SK-N-SH treated with all-trans-retinoic acid at 6 μM for 48 hours (cell line): ENCODE results near the gene CCN6.

Experiments
- ATAC-seq: fragments of 200-7000 bp; cut with Tn5 transposase; 3 replicates; pipeline ENCODE4 v1.9.1; 2020; ENCODE audit warnings: mild to moderate bottlenecking, moderate library complexity
- ARNTL ChIP-seq: fragments of 450-650 bp; formaldehyde crosslinking; IDR thresholded peaks from 2 replicates; pipeline ENCODE4 v1.5.0; 2020; ENCODE audit warnings: low read depth, mild to moderate bottlenecking, moderate library complexity, borderline replicate concordance
- BACH2 ChIP-seq: fragments of 250-450 bp; sonication (Bioruptor Pico); IDR thresholded peaks from 2 replicates; pipeline ENCODE4 v1.9.0; 2021; ENCODE audit warnings: mild to moderate bottlenecking, borderline replicate concordance
- CSDC2 ChIP-seq: fragments of 250-450 bp; sonication (Bioruptor Pico); IDR thresholded peaks from 2 replicates; pipeline ENCODE4 v1.5.0; 2020; ENCODE audit warnings: mild to moderate bottlenecking, moderate library complexity
- CSRNP3 ChIP-seq: fragments of 250-450 bp; sonication (Bioruptor Pico); IDR thresholded peaks from 2 replicates; pipeline ENCODE4 v1.5.1; 2021; ENCODE audit warnings: mild to moderate bottlenecking, moderate library complexity
- ESRRG ChIP-seq: fragments of 250-450 bp; sonication (Bioruptor Pico); IDR thresholded peaks from 2 replicates; pipeline ENCODE4 v1.6.1; 2021; ENCODE audit warnings: mild to moderate bottlenecking
- GLIS3 ChIP-seq: fragments of 250-450 bp; sonication (Bioruptor Pico); IDR thresholded peaks from 2 replicates; pipeline ENCODE4 v1.5.0; 2020; ENCODE audit warnings: mild to moderate bottlenecking, moderate library complexity
- ISL1 ChIP-seq: fragments of 250-450 bp; sonication (Bioruptor Pico); IDR thresholded peaks from 2 replicates; pipeline ENCODE4 v2.1.2; 2022; ENCODE audit warnings: mild to moderate bottlenecking, moderate library complexity
- OSR1 ChIP-seq: fragments of 250-450 bp; sonication (Bioruptor Pico); IDR thresholded peaks from 2 replicates; pipeline ENCODE4 v1.8.0; 2022; ENCODE audit warnings: moderate library complexity, mild to moderate bottlenecking, inconsistent platforms
- PATZ1 ChIP-seq: fragments of 250-450 bp; sonication (Bioruptor Pico); IDR thresholded peaks from 2 replicates; pipeline ENCODE4 v1.8.0; 2020; ENCODE audit warnings: mild to moderate bottlenecking, moderate library complexity, borderline replicate concordance
- PPARA ChIP-seq: fragments of 250-450 bp; sonication (Bioruptor Pico); IDR thresholded peaks from 2 replicates; pipeline ENCODE4 v1.5.0; 2020; ENCODE audit warnings: mild to moderate bottlenecking, borderline replicate concordance
- RARB ChIP-seq: fragments of 250-450 bp; sonication (Bioruptor Pico); IDR thresholded peaks from 2 replicates; pipeline ENCODE4 v1.8.0; 2021; ENCODE audit warnings: mild to moderate bottlenecking, moderate library complexity
- SNAI2 ChIP-seq: fragments of 250-450 bp; sonication (Bioruptor Pico); IDR thresholded peaks from 2 replicates; pipeline ENCODE4 v1.5.0; 2020; ENCODE audit warnings: mild to moderate bottlenecking, moderate library complexity
- TCF4 ChIP-seq: fragments of 250-450 bp; sonication (Bioruptor Pico); IDR thresholded peaks from 2 replicates; pipeline ENCODE4 v1.8.0; 2021; ENCODE audit warnings: mild to moderate bottlenecking, moderate library complexity, borderline replicate concordance
- TOX ChIP-seq: fragments of 250-450 bp; sonication (Bioruptor Pico); IDR thresholded peaks from 2 replicates; pipeline ENCODE4 v1.8.0; 2021; ENCODE audit warnings: mild to moderate bottlenecking, moderate library complexity, borderline replicate concordance
- ZC3H10 ChIP-seq: fragments of 250-450 bp; sonication (Bioruptor Pico); IDR thresholded peaks from 2 replicates; pipeline ENCODE4 v1.5.1; 2021; ENCODE audit warnings: mild to moderate bottlenecking, moderate library complexity
- ZFP30 ChIP-seq: fragments of 450-650 bp; formaldehyde crosslinking; IDR thresholded peaks from 2 replicates; pipeline ENCODE4 v1.5.0; 2022; ENCODE audit warnings: mild to moderate bottlenecking, moderate library complexity
- ZNF70 ChIP-seq: fragments of 450-650 bp; formaldehyde crosslinking; IDR thresholded peaks from 2 replicates; pipeline ENCODE4 v1.5.0; 2020; ENCODE audit warnings: mild to moderate bottlenecking, moderate library complexity
- ZNF8 ChIP-seq: fragments of 450-650 bp; formaldehyde crosslinking; IDR thresholded peaks from 2 replicates; pipeline ENCODE4 v1.5.0; 2020; ENCODE audit warnings: mild to moderate bottlenecking, moderate library complexity
- TF ChIP-seq, protein P1 (sequence below): fragments of 250-450 bp; sonication (Bioruptor Pico); IDR thresholded peaks from 2 replicates; pipeline ENCODE4 v1.5.1; 2020; ENCODE audit warnings: low read depth, mild to moderate bottlenecking, moderate library complexity
- TF ChIP-seq, protein P2 (sequence below): fragments of 250-450 bp; sonication (Bioruptor Pico); IDR thresholded peaks from 2 replicates; pipeline ENCODE4 v1.8.0; 2021; ENCODE audit warnings: low read depth, mild to moderate bottlenecking, moderate library complexity, borderline replicate concordance

CCN6 gene

GRCh38 chr6:112087136-112087911, 33.4 kb downstream of the CCN6 start, which contains the start of the genes FAM229B and TUBE1:
TSS of gene FAM229B (plus strand) at chr6:112087591. CDS start at chr6:112099284, 11,693 bp downstream.
TSS of gene TUBE1 (minus strand) at chr6:112087482. CDS start at chr6:112087434, 48 bp downstream.
- peak; percentile 94 for ATAC-seq
- TF ChIP-seq ARNTL (CRISPR knock-in tag) = no peak
- TF ChIP-seq ZNF70 (CRISPR knock-in tag) = no peak
- TF ChIP-seq TCF4 (CRISPR knock-in tag) = peak; percentile 28; the same call in 1 of the 2 replicates

DNA sequence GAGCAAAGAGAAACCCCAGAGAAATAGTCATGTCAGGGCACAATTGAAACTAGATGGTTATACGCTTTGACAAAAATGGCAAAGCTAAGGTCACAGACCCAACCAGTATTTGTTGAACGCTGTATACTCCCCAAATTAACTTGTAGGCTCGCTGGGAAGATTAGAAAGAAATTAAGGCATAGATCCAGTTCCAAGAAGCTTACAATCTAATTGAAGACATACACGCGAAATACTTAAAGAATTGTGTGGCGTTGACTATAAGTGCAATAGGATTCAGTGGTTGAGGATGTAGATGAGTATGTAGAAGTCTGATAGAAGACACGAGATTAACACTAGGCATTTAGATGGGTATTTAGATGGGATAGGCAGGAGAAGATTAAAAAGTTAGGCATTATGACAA, 34.0 kb downstream of the CCN6 start:
- TF ChIP-seq TOX (CRISPR knock-in tag) = no peak
- no peak for TF ChIP-seq ZNF70 (CRISPR knock-in tag)
- TF ChIP-seq ZFP30 (CRISPR knock-in tag) = no peak
- TF ChIP-seq ZNF8 (CRISPR knock-in tag) = no peak
- no peak for TF ChIP-seq PATZ1
- TF ChIP-seq BACH2 (CRISPR knock-in tag) = no peak
- TF ChIP-seq OSR1 = no peak
- no peak for TF ChIP-seq TCF4 (CRISPR knock-in tag)
- TF ChIP-seq RARB (CRISPR knock-in tag) = no peak
- no peak for TF ChIP-seq ESRRG (CRISPR knock-in tag)
- TF ChIP-seq PPARA (CRISPR knock-in tag) = no peak
- TF ChIP-seq, protein P1, sequence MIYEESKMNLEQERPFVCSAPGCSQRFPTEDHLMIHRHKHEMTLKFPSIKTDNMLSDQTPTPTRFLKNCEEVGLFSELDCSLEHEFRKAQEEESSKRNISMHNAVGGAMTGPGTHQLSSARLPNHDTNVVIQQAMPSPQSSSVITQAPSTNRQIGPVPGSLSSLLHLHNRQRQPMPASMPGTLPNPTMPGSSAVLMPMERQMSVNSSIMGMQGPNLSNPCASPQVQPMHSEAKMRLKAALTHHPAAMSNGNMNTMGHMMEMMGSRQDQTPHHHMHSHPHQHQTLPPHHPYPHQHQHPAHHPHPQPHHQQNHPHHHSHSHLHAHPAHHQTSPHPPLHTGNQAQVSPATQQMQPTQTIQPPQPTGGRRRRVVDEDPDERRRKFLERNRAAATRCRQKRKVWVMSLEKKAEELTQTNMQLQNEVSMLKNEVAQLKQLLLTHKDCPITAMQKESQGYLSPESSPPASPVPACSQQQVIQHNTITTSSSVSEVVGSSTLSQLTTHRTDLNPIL (CRISPR knock-in tag) = no peak
- TF ChIP-seq, protein P2, sequence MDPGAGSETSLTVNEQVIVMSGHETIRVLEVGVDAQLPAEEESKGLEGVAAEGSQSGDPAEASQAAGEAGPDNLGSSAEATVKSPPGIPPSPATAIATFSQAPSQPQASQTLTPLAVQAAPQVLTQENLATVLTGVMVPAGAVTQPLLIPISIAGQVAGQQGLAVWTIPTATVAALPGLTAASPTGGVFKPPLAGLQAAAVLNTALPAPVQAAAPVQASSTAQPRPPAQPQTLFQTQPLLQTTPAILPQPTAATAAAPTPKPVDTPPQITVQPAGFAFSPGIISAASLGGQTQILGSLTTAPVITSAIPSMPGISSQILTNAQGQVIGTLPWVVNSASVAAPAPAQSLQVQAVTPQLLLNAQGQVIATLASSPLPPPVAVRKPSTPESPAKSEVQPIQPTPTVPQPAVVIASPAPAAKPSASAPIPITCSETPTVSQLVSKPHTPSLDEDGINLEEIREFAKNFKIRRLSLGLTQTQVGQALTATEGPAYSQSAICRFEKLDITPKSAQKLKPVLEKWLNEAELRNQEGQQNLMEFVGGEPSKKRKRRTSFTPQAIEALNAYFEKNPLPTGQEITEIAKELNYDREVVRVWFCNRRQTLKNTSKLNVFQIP (CRISPR knock-in tag) = no peak
- ATAC-seq = peak; percentile 11; the same call in 2 of the 3 replicates

- ATAC-seq = no peak
- no peak for TF ChIP-seq RARB (CRISPR knock-in tag)
- no peak for TF ChIP-seq OSR1
- TF ChIP-seq GLIS3 (CRISPR knock-in tag) = no peak
- no peak for TF ChIP-seq ZNF8 (CRISPR knock-in tag)
- TF ChIP-seq ARNTL (CRISPR knock-in tag) = no peak
- no peak for TF ChIP-seq ZFP30 (CRISPR knock-in tag)
- no peak for TF ChIP-seq BACH2 (CRISPR knock-in tag)
- TF ChIP-seq PATZ1 = no peak
- no peak for TF ChIP-seq ZC3H10 (CRISPR knock-in tag)
- TF ChIP-seq CSRNP3 (CRISPR knock-in tag) = no peak
- no peak for TF ChIP-seq ISL1 (CRISPR knock-in tag)
- TF ChIP-seq ZNF70 (CRISPR knock-in tag) = no peak
- no peak for TF ChIP-seq TCF4 (CRISPR knock-in tag)
- TF ChIP-seq, protein P1 (CRISPR knock-in tag) = no peak
- no peak for TF ChIP-seq PPARA (CRISPR knock-in tag)
- TF ChIP-seq CSDC2 (CRISPR knock-in tag) = no peak
- TF ChIP-seq, protein P2 (CRISPR knock-in tag) = no peak
- no peak for TF ChIP-seq SNAI2
- TF ChIP-seq ESRRG (CRISPR knock-in tag) = no peak
Observed at GRCh38 chr6:112096901-112097300, 43.0 kb downstream of the CCN6 start.
